Fibroblast of skin of abdomen (primary cell): ENCODE measurements around the gene PIGC.
A peak's percentile ranks its signal among the peaks of the same experiment; 100 is the strongest.

ENCODE experiments used
- DNase-seq: peaks from one replicate; pipeline ENCODE4 v3.0.0-alpha.2; 2013

The PIGC gene

GRCh38 chr1:172398193-172398592 lies 45.7 kb downstream of the PIGC start:
- peak; percentile 40 for DNase-seq

- DNase-seq = no peak
Measured at GRCh38 chr1:172397633-172398032, 46.2 kb downstream of the PIGC start.

GRCh38 chr1:172397221-172397620 lies 46.6 kb downstream of the PIGC start:
- peak; percentile 56 for DNase-seq

GRCh38 chr1:172395576-172395975 lies 48.3 kb downstream of the PIGC start:
- no peak for DNase-seq

- DNase-seq = peak; percentile 49
Measured at GRCh38 chr1:172394811-172395210, 49.1 kb downstream of the PIGC start.

- no peak for DNase-seq
Measured at GRCh38 chr1:172394141-172394751, 49.6 kb downstream of the PIGC start.

- no peak for DNase-seq
Measured at GRCh38 chr1:172393354-172393753, 50.5 kb downstream of the PIGC start.

- DNase-seq = peak; percentile 51
Measured at GRCh38 chr1:172391976-172392375, 51.9 kb downstream of the PIGC start.
